SK-N-SH treated with all-trans-retinoic acid at 6 μM for 48 hours (cell line): ENCODE data around the gene ECI1.

Source experiments
- CREB5 ChIP-seq: fragments of 250-450 bp; sonication (Bioruptor Pico); IDR thresholded peaks from 2 replicates; pipeline ENCODE4 v1.5.1; 2020; ENCODE audit warnings: low read depth, mild to moderate bottlenecking, moderate library complexity
- CSDC2 ChIP-seq: fragments of 250-450 bp; sonication (Bioruptor Pico); IDR thresholded peaks from 2 replicates; pipeline ENCODE4 v1.5.0; 2020; ENCODE audit warnings: mild to moderate bottlenecking, moderate library complexity
- ESRRG ChIP-seq: fragments of 250-450 bp; sonication (Bioruptor Pico); IDR thresholded peaks from 2 replicates; pipeline ENCODE4 v1.6.1; 2021; ENCODE audit warnings: mild to moderate bottlenecking
- GLIS3 ChIP-seq: fragments of 250-450 bp; sonication (Bioruptor Pico); IDR thresholded peaks from 2 replicates; pipeline ENCODE4 v1.5.0; 2020; ENCODE audit warnings: mild to moderate bottlenecking, moderate library complexity
- ISL1 ChIP-seq: fragments of 250-450 bp; sonication (Bioruptor Pico); IDR thresholded peaks from 2 replicates; pipeline ENCODE4 v2.1.2; 2022; ENCODE audit warnings: mild to moderate bottlenecking, moderate library complexity
- POU6F1 ChIP-seq: fragments of 250-450 bp; sonication (Bioruptor Pico); IDR thresholded peaks from 2 replicates; pipeline ENCODE4 v1.8.0; 2021; ENCODE audit warnings: low read depth, mild to moderate bottlenecking, moderate library complexity, borderline replicate concordance
- RARB ChIP-seq: fragments of 250-450 bp; sonication (Bioruptor Pico); IDR thresholded peaks from 2 replicates; pipeline ENCODE4 v1.8.0; 2021; ENCODE audit warnings: mild to moderate bottlenecking, moderate library complexity
- SNAI2 ChIP-seq: fragments of 250-450 bp; sonication (Bioruptor Pico); IDR thresholded peaks from 2 replicates; pipeline ENCODE4 v1.5.0; 2020; ENCODE audit warnings: mild to moderate bottlenecking, moderate library complexity
- TOX ChIP-seq: fragments of 250-450 bp; sonication (Bioruptor Pico); IDR thresholded peaks from 2 replicates; pipeline ENCODE4 v1.8.0; 2021; ENCODE audit warnings: mild to moderate bottlenecking, moderate library complexity, borderline replicate concordance
- ZFP3 ChIP-seq: fragments of 250-450 bp; sonication (Bioruptor Pico); IDR thresholded peaks from 2 replicates; pipeline ENCODE4 v1.5.0; 2020; ENCODE audit warnings: mild to moderate bottlenecking, moderate library complexity
- ZFP30 ChIP-seq: fragments of 450-650 bp; formaldehyde crosslinking; IDR thresholded peaks from 2 replicates; pipeline ENCODE4 v1.5.0; 2022; ENCODE audit warnings: mild to moderate bottlenecking, moderate library complexity
- ZNF565 ChIP-seq: fragments of 450-650 bp; formaldehyde crosslinking; conservative IDR thresholded peaks from 2 replicates; pipeline ENCODE4 v1.5.0; 2020; ENCODE audit warnings: low read depth, mild to moderate bottlenecking, moderate library complexity
- ZNF8 ChIP-seq: fragments of 450-650 bp; formaldehyde crosslinking; IDR thresholded peaks from 2 replicates; pipeline ENCODE4 v1.5.0; 2020; ENCODE audit warnings: mild to moderate bottlenecking, moderate library complexity

- TF ChIP-seq POU6F1 (CRISPR knock-in tag) (no peak), GLIS3 (CRISPR knock-in tag) (no peak), SNAI2 (no peak), ESRRG (no peak), ZNF8 (no peak), ISL1 (CRISPR knock-in tag) (no peak), RARB (CRISPR knock-in tag) (no peak), ZFP3 (CRISPR knock-in tag) (no peak), ZFP30 (CRISPR knock-in tag) (no peak), CSDC2 (CRISPR knock-in tag) (no peak), TOX (CRISPR knock-in tag) (no peak), ZNF565 (CRISPR knock-in tag) (no peak), CREB5 (CRISPR knock-in tag) (no peak)
Observed at GRCh38 chr16:2200313-2200712, 51.1 kb downstream of the ECI1 start.
